ENCODE measurements around the gene SPATA16.

The SPATA16 gene

DNA sequence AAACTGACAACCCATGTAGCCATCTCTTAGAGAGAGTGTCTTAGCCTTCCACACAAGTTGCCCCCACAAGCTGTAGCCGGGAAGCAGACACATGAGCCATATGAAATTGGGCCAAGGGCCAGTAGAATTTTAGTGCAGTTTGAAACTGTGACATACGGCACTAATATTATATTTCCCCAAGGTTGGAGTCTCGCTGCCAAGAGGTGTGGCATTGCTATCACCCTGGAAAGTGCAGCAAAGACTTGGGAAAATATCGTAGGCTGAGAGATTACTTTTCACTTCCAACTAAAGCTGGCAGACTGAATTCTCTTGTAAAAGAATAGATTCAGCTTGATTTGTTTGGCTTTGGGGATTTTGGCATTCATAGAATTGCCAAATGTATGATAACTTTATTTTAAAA, 301.4 kb downstream of the SPATA16 start:
- no peak for DNase-seq (ENCODE audit: low read depth, low spot score)
